HG03521 (cell line): ENCODE measurements around the gene FAM151B.
"Not testable (repeated sequence)": the region's sequence is repeated elsewhere in the genome, so short reads cannot be mapped to it uniquely, and the experiment has no call there.

Source experiments
- ATAC-seq: cut with Tn5 transposase; IDR thresholded peaks from one replicate; pipeline ENCODE4 v1.9.1; 2021; ENCODE audit warnings: mild to moderate bottlenecking, moderate library complexity; ENCODE audit not compliant: unreplicated experiment

Gene FAM151B, protein sequence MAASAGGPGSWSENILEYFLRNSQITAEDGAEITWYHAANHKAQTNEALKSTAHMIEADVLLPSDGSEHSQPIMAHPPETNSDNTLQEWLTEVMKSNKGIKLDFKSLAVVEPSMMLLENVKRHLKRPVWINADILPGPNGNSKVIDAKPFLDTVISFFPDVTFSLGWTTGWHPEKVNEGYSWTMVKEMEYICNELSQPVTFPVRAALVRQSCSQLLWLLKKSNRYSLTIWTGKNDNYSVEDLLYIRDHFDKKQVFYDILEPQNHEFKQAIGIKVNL

DNA sequence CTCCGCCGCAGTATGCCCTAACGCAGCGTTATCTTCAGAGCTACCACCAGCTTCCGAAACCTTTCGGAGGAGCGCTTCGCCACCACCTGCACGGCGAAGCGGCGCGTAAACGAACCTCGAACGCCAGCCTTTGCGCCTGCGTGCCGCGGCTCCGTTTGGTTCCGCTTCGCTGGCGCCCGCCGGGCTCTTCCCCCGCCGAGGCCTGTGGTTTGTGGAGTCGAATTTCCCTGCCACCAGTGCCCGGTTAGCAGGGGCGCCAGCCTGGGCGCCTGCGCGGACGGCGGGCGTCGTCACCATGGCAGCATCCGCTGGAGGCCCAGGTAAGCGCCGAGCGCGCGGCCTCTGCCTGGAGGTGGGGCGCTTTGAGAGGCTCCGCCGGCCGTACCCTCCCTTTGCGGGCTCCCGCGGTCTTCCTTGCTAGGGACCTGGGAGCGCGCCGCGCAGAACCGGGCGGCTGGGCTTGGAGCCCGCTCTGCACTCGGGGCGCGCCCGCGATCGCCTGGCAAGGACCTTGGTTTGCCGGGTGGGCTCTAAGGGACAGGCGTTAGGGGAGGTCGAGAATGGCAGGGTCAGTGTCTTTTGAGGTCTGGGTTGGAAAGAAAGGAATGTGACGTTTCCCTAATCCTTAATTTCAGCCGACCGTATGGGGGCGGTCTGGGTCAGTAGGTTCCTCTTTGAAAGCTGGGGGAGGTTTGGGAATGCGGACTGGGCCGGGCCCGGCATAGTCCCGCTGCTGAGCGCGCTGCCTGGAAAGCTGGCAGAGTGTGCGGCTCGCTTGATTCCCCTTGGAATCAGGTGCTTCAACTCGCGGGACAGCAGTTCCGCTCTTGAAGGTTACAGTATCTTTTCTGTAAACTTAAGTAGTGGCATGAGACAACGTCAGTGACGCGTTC is at the start of gene FAM151B:
FAM151B (plus strand) TSS at position 272 of the 893 bp plus-strand sequence; CDS start at position 296, 24 bp downstream.
- peak; percentile 76 for ATAC-seq

DNA sequence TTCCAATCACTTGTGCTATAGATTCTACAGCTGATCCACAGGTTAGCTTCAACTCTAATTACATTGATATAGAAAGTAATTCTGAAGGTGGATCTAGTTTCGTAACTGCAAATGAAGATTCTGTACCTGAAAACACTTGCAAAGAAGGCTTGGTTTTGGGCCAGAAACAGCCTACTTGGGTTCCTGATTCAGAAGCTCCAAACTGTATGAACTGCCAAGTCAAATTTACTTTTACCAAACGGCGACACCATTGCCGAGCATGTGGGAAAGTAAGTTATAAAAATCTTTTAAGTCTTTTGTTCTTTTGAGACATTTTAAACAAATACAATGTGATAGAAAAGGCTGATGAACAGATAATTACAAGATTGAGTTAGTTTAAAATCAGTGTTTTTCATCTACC is 49.2 kb upstream of the FAM151B start:
- ATAC-seq, result no peak

DNA sequence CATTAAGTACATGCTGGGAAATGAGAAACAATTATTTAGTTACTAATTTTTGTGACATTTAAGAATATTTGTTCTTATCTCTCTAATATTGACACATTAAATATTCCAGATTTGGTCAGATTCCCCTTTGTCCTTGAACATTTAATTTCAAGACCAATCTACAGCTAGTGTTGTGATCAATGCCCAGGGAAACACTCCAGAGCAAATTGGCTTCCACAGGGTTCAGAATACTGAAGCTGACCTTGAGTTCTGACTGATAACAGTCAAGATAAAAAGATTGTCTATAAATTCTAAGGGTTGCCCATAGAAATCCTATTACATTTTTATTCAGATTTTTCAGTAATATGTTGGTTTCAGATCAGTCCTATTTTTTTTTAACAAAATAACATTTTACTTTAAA is 48.7 kb upstream of the FAM151B start:
- no peak for ATAC-seq

DNA sequence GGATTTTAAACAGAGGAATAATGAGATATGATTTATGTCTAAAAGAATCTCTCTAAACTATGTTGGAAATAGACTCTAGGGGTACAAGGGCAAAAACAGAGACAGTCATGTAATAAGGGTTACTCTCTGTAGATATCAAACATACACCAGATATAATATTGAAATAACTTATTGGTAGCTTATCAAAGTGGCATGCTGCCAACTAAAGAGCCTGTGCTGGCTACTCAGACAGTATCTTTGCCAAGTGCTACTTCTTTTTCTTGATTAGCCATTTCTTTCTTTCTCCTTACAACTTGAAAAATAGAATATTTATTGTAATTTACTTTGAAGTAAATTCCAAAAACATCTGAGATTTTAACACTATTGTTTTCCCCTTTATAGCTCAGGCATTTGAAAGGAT is 45.2 kb upstream of the FAM151B start:
- ATAC-seq, result no peak

DNA sequence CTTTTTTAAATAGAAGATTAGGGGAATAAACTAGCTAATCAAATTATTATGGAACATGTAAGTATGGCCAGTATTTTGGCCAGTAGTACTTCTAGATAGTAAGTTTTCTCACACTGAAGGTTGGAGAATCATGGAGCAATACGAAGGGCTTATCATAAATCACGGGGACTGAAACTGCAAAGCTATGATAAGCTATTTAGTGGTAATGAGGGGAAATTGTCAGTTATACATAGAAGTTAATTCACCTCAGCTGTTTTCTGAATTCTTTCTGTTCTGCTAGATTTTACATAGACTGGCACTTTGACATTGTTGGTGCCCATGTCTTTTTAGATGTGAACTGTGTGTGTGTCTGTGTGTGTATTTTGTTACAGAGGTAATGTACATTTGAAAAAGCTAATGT is 34.5 kb upstream of the FAM151B start:
- ATAC-seq, result no peak

DNA sequence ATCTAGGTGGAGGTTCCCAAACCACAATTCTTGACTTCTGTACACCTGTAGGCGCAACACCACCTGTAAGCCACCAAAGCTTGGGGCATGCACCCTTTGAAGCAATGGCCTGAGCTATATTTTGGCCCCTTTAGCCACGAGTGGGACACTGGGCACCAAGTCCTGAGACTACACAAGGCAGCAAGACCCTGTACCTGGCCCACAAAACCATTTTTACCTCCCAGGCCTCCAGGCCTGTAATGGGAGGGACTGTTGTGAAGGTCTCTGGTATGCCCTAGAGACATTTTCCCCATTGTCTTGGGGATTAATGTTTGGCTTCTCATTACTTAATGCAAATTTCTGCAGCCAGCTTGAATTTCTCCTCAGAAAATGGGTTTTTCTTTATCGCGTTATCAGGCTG is 24.6 kb upstream of the FAM151B start:
- ATAC-seq, result no peak

DNA sequence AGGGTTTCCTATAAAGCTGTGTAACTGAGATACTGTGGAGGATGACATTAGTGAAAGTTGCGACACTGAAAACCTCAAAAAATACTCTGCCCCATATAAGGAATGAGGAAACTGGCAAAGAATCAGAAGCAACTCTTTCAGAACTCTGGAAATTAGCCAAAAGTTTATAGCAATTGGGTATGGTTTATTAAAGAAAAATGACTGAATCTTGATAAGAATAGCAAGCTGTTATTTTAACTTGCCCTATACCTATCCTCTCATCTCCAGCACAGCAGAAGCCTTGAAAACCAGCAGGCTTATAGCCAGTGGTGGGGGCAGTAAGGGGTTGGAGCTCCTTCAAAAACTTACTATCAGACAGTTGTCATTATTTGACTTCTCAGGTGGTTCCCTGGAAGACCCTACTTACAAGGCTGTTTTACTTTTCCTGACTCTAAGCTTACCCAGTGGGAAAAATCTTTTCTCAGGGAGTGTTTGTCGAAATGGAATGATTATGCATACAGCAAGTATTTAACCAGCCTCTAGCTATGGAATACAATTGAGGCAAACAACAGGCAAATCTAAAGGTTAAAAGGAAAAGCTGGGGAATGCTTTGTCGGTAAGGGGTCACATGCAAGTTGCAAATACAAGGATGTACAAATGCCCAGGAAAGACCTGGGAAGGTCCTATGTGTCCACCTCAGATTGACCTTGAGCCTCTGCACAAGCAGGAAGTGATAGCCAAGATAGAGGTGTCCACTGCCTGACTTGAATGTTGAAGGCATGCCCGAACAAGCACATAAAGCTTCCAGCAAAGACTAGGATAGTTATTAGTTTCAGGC is 21.0 kb upstream of the FAM151B start:
- no peak for ATAC-seq

DNA sequence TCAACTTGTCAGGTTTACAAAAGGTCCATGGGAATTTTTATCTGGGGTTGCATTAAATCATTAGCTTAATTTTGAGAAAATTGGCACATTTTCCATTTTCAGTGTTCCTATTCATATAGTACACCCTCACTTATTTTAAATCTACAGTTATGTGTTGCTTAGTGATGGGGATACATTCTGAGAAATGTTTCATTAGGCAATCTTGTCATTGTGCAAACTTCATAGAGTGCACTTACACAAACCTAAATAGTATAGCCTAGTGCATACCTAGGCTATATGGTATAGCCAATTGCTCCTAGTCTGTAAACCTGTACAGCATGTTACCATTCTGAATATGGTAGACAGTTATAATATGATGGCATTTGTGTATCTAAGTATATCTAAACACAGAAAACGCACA is 19.8 kb upstream of the FAM151B start:
- no peak for ATAC-seq

DNA sequence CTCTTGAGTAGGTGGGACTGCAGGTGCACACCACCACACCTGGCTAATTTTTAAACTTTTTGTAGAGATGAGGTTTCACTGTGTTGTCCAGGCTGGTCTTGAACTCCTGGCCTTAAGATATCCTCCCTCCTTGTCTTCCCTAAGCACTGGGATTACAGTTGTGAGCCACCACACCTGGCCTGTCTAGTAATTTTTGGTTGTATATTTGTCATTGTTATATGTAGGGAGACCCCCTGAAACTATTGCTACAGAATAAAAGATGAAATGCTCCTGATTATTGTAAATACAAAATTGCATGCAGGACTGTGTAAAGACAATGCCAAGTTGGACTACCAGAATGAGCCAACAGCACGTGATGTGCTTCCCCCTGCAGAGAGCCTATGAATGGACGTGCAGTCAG is 17.3 kb upstream of the FAM151B start:
- not testable (repeated sequence) for ATAC-seq

DNA sequence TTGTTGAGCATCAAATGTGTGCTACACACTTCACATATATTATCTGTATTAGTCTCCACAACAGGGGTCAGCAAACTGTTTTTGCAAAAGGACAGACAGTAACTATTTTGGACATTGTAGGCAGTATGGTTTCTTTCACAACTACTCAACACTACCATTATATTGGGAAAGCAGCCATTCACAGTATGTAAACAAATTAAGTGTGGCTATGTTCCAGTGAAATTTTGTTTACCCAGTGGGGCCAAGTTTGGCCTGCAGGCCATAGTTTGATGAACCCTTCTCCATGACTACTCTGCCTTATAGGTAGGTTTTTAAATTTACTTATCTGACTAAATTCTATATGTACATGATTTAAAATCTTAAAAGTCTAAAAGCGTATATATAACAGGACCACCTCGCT is 13.0 kb upstream of the FAM151B start:
- ATAC-seq, result no peak

DNA sequence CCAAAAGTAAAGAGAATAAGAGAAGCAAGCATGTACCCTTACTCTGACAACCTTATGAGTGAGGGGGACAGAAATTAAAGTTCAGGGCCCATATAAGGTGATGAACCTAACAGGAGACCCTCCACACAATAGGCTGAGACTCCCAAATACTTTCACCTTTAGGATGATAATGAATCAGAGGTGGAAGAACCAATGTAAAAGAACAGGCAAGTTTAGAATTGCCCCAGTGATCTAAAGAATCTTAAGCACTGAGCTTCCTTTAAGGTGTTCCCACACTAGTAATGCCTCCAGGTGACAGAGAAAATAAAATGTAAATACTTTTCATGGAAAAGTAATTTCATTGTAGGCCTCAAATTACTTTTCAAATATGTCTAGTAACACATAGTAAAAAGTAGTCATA is 8.2 kb upstream of the FAM151B start:
- ATAC-seq, result no peak

DNA sequence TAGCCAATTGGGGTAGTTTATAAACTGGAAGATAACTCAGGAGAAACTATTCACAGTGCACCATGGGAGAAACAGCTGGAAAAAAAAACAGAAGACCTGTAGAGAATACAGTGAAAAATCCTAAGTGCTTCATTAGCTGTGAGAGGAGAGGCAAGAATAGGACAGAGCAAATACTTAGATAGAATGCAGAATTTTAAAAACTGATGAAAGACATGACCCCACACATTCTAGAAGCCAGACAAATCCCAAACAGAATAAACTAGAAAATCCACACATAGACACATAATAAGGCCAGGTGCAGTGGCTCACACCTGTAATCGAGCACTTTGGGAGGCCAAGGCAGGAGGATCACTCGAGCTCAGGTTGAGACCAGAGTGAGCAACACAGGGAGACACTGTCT is 7.5 kb upstream of the FAM151B start:
- no peak for ATAC-seq

DNA sequence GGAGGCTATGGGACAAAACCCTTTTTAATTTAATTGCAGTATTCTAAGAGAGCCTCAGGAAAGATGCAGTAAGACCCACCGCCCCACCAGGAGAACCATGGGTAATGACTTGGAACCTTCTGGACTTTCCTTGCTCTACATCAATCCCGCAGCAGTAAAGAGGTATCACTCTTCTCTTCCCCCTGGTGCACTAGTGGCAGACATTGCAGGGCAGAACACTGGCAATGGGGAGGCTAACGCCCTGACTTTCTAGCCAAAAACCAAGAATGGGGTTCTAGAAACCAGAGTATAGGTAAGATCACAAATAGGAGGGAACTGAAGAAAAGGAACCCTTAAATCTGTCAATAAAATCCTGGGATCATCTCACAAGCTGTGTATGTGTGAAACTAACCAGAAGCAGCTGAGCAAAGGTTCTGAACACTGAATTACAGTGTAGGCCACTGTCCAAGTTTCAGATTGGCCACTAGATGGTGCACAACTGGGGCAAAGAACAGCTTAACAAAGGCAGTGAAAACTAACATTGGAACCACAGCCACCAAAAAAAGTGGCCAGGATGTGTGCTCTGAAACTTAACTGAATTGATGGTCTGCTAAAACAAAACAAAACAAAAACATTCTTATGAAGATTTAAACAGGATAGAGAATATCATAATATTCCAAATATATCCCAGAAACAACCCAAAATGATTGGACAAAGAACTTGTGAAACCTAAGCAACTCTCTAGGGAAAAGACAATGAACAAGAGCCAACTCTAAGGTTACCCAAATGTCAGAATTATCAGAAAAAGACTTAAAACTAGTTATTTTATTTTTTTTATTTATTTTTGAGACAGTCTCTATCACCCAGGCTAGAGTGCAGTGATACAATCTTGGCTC is 6.6 kb upstream of the FAM151B start:
- ATAC-seq, result no peak

DNA sequence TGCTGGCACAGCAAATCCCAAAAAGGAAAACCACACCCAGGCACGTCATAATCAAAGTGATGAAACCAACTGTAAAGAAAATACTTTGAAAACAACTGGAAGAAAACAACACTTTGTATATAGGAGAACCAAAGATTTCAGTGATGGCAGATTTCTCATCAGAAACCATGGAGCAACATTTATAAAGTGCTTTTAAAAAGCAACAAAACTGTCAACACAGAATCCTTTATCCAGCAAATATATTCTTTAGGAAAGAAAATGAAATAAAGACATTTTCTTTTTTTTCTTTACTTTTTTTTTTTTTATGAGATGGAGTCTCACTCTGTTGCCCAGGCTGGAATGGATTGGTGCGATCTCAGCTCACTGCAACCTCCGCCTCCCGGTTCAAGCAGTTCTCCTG is 5.3 kb upstream of the FAM151B start:
- ATAC-seq, result no peak

DNA sequence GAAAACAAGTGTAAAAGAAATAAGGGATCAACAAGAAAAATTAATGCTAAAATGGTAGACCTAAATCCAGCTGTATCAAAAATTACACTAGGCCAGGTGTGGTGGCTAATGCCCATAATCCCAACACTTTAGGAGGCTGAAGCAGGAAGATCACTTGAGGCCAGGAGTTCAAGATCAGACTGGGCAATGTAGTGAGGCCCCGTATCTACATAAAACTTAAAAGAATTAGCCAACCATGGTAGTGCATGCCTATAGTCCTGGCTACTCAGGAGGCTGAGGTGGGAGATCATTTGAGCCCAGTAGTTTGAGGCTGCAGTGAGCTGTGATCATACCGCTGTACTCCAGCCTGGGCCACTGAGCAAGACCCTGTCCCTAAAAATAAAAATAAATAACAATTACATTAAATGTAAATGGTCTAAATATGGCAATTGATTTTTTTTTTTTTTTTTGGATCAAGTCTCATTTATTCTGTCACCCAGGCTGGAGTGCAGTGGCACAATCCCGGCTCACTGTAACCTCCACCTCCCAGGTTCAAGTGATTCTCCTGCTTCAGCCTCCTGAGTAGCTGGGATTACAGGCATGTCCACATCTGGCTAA is 4.2 kb upstream of the FAM151B start:
- ATAC-seq, result no peak

DNA sequence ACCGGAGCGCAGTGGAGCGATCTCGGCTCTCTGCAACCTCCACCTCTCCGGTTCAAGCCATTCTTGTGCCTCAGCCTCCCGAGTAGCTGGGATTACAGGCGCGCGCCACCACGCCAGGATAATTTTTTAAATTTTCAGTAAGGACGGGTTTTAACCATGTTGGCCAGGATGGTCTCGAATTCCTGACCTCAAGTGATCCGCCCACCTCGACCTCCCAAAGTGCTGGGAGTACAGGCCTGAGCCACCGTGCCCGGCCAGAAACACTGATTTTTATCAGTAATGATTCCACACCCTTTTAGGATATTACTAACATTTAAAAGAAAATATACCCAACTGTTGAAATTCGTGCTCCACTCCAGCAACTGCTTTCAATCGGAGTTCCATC is 464 bp upstream of the FAM151B start:
- no peak for ATAC-seq

DNA sequence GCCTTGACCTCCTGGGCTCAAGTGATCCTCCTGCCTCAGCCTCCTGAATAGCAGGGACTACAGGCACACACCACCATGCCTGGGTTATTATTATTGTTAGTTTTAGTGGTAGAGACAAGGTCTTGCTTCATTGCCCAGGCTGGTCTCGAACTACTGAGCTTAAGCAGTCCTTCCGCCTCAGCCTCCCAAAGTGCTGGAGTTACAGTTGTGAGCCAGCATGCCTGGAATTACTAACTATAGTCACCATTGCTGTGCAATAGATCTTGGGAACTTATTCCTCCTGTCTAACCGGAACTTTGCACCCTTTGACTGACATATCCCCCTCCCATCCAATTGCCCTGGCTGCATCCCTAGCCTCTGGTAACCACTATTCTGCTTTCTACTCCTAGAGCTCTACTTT is 3.4 kb downstream of the FAM151B start:
- no peak for ATAC-seq

DNA sequence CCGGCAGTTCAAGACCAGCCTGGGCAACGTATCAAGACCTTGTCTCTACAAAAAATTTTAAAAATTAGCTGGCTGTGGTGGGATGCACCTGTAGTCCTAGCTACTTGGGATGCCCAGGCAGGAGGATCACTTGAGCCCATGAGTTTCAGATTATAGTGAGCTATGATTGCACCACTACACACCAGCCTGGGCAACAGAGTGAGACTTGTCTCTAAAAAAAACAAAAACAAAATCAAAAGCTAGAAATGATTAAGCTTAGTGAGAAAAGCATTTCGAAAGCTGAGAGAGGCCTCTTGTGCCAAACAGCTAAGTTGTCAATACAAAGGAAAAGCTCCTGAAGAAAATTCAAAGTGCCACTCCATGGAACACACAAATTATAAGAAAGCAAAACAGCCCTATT is 4.8 kb downstream of the FAM151B start:
- no peak for ATAC-seq

DNA sequence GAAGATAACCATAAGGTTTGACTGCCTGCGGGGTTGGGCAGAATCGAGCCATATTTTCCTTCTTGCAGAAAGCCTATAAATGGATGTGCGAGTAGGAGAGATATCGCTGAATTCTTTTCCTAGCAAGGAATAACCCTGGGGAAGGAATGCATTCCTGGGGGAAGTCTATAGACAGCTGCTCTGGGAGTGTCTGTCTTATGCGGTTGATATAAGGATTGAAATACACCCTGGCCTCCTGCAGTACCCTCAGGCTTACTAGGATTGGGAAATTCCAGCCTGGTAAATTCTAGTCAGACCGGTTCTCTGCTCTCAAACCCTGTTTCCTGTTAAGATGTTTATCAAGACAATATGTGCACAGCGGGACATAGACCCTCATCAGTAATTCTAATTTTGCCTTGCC is 5.5 kb downstream of the FAM151B start:
- not testable (repeated sequence) for ATAC-seq

DNA sequence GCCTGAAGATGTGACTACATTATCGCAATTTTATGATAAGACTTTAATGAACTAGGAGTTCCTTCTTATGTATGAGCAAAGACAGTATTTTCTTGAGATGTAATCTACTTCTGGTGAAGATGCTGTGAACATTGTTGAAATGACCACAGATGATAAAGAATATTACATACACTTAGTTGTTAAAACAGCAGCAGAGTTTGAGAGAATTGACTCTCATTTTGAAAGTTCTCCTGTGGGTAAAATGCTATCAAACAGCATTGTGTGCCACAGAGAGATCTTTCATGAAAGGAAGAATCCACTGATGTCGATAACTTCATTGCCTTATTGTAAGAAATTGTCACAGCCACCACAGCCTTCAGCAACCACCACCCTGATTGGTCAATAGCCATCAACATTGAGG is 8.0 kb downstream of the FAM151B start:
- ATAC-seq, result no peak
